IMR-90 (cell line): ENCODE results near the gene MYO1G. TPM values are rescaled to one million over a fixed set of nuclear protein-coding genes. Genes with fewer than 3 reads are reported as not detected.

Experiments
- ATAC-seq: fragments of 200-7000 bp; cut with Tn5 transposase; 2 replicates; pipeline ENCODE4 v1.9.1; 2020; ENCODE audit warnings: low read depth, mild to moderate bottlenecking, moderate library complexity
- BruUV-seq: library from RNA; stranded (reverse); fragments of 400-500 nt; replicated peaks from 2 replicates; lab custom pipeline; 2021; lab: Mats Ljungman, UMichigan
- CTCF ChIA-PET: fragments of 300-600 bp; formaldehyde crosslinking; extraction: SDS; loops from one replicate; lab custom pipeline; 2021; ENCODE audit warnings: antibody characterized with exemption; lab: Yijun Ruan, JAX
- POLR2A ChIA-PET: fragments of 300-600 bp; sonication (Branson Sonifier 250); formaldehyde crosslinking; loops from one replicate; lab custom pipeline; 2022; ENCODE audit warnings: antibody characterized with exemption; ENCODE audit not compliant: unreplicated experiment; lab: Charles Lee
- DNase-seq: peaks from one replicate; pipeline ENCODE4 v3.0.0; 2013
- H2AFZ ChIP-seq: replicated peaks from 2 replicates; pipeline ENCODE3; 2013; ENCODE audit warnings: low read length, mild to moderate bottlenecking; ENCODE audit not compliant: poor library complexity
- H2AK5ac ChIP-seq: 2 replicates; pipeline ENCODE4 v1.6.1; 2013; ENCODE audit warnings: low read depth, low read length, inconsistent platforms
- H2AK9ac ChIP-seq: replicated peaks from 2 replicates; pipeline ENCODE3; 2013; ENCODE audit warnings: mild to moderate bottlenecking, low read depth, low read length, moderate library complexity; ENCODE audit not compliant: poor library complexity
- H2BK120ac ChIP-seq: 2 replicates; pipeline ENCODE4 v1.6.1; 2013; ENCODE audit warnings: low read depth, low read length, inconsistent platforms
- H2BK15ac ChIP-seq: 3 replicates; pipeline ENCODE4 v1.6.1; 2013; ENCODE audit warnings: low read depth, low read length, inconsistent platforms
- H2BK20ac ChIP-seq: 2 replicates; pipeline ENCODE4 v1.6.1; 2013; ENCODE audit warnings: low read depth, mild to moderate bottlenecking, inconsistent platforms, low read length, moderate library complexity
- H2BK5ac ChIP-seq: 2 replicates; pipeline ENCODE4 v1.6.1; 2013; ENCODE audit warnings: mild to moderate bottlenecking, low read depth, low read length, inconsistent platforms; ENCODE audit not compliant: poor library complexity, severe bottlenecking
- H3K14ac ChIP-seq: replicated peaks from 2 replicates; pipeline ENCODE4 v1.6.1; 2013; ENCODE audit warnings: low read depth, low read length, inconsistent platforms
- H3K18ac ChIP-seq: 2 replicates; pipeline ENCODE4 v1.6.1; 2013; ENCODE audit warnings: low read depth, low read length, control low read depth
- H3K23ac ChIP-seq: 2 replicates; pipeline ENCODE4 v1.6.1; 2013; ENCODE audit warnings: low read depth, low read length, inconsistent platforms
- H3K27ac ChIP-seq: 2 replicates; pipeline ENCODE4 v1.5.1; 2013; ENCODE audit warnings: mild to moderate bottlenecking, control low read depth, low read length; ENCODE audit not compliant: insufficient read depth
- H3K27me3 ChIP-seq: 2 replicates; pipeline ENCODE4 v1.6.1; 2013; ENCODE audit warnings: low read length; ENCODE audit not compliant: control insufficient read depth, insufficient read depth
- H3K36me3 ChIP-seq: 2 replicates; pipeline ENCODE4 v1.6.1; 2013; ENCODE audit warnings: low read length, mixed read lengths; ENCODE audit not compliant: control insufficient read depth, insufficient read depth
- H3K4ac ChIP-seq: 2 replicates; pipeline ENCODE4 v1.6.1; 2013; ENCODE audit warnings: low read depth, low read length, inconsistent platforms
- H3K4me1 ChIP-seq: 2 replicates; pipeline ENCODE4 v1.6.1; 2013; ENCODE audit warnings: low read length, mixed read lengths; ENCODE audit not compliant: control insufficient read depth, insufficient read depth
- H3K4me2 ChIP-seq: 2 replicates; pipeline ENCODE4 v1.6.1; 2013; ENCODE audit warnings: low read depth, mild to moderate bottlenecking, control low read depth, low read length, moderate library complexity
- H3K4me3 ChIP-seq: 2 replicates; pipeline ENCODE4 v1.5.1; 2013; ENCODE audit warnings: low read depth, mild to moderate bottlenecking, control low read depth, low read length, moderate library complexity; ENCODE audit not compliant: insufficient read depth
- H3K56ac ChIP-seq: 2 replicates; pipeline ENCODE4 v1.6.1; 2013; ENCODE audit warnings: low read length, inconsistent platforms; ENCODE audit not compliant: insufficient read depth; ENCODE audit errors: extremely low read depth
- H3K79me1 ChIP-seq, 2 experiments: 2 replicates each; pipeline ENCODE4 v1.6.1; 2013; ENCODE audit warnings: low read length in 2 of 2, inconsistent platforms in 1 of 2, low read depth in 1 of 2
- H3K9ac ChIP-seq: 2 replicates; pipeline ENCODE4 v1.6.1; 2013; ENCODE audit warnings: low read depth, low read length, control low read depth
- H3K9me1 ChIP-seq: 2 replicates; pipeline ENCODE4 v1.6.1; 2013; ENCODE audit warnings: low read length, inconsistent platforms; ENCODE audit not compliant: insufficient read depth
- H3K9me3 ChIP-seq: 2 replicates; pipeline ENCODE4 v1.6.1; 2013; ENCODE audit warnings: low read length; ENCODE audit not compliant: control insufficient read depth, insufficient read depth
- H4K20me1 ChIP-seq: 2 replicates; pipeline ENCODE4 v1.6.1; 2013; ENCODE audit warnings: low read length, inconsistent platforms; ENCODE audit not compliant: insufficient read depth
- H4K5ac ChIP-seq: 2 replicates; pipeline ENCODE4 v1.6.1; 2013; ENCODE audit warnings: mild to moderate bottlenecking, low read depth, low read length, control low read depth
- H4K8ac ChIP-seq, 2 experiments: 2 replicates each; pipeline ENCODE4 v1.6.1; 2013; ENCODE audit warnings: low read depth in 2 of 2, low read length in 2 of 2, control low read depth in 1 of 2, inconsistent platforms in 1 of 2
- H4K91ac ChIP-seq: 2 replicates; pipeline ENCODE4 v1.6.1; 2013; ENCODE audit warnings: low read depth, low read length, inconsistent platforms; ENCODE audit not compliant: insufficient read depth
- FOS ChIP-seq: fragments of 150-350 bp; IDR thresholded peaks from 2 replicates; pipeline ENCODE4 v1.6.1; 2016; ENCODE audit warnings: low read depth, low read length
- MAZ ChIP-seq: IDR thresholded peaks from 2 replicates; pipeline ENCODE4 v1.6.1; 2012; ENCODE audit warnings: low read depth, mild to moderate bottlenecking, low read length, improper control_type of control experiment, moderate library complexity, borderline replicate concordance
- NFE2L2 ChIP-seq: fragments of 150-350 bp; IDR thresholded peaks from 2 replicates; pipeline ENCODE4 v1.6.1; 2016; ENCODE audit warnings: low read depth, mild to moderate bottlenecking, low read length
- RCOR1 ChIP-seq: IDR thresholded peaks from 2 replicates; pipeline ENCODE4 v1.6.1; 2012; ENCODE audit warnings: mild to moderate bottlenecking, low read length, improper control_type of control experiment; ENCODE audit not compliant: insufficient replicate concordance
- WGBS, 2 experiments: methylation state at CpG; one replicate each; pipeline versions ENCODE4 v1.1.5 to v1.1.7; 2013; ENCODE audit warnings: missing lambda C conversion rate in 2 of 2; ENCODE audit not compliant: insufficient read length in 1 of 2; ENCODE audit errors: extremely low coverage in 2 of 2; 5-methylcytosine and 5-hydroxymethylcytosine counted together
- dilution Hi-C: fragments of 300-500 bp; cut with HindIII; formaldehyde crosslinking; loops from one replicate; pipeline ENCODE4 v1.14.3; 2018; ENCODE audit warnings: low sequenced_read_pairs; ENCODE audit not compliant: unreplicated experiment
- in situ Hi-C: fragments of 300-500 bp; cut with MboI; formaldehyde crosslinking; loops from 3 replicates; pipeline ENCODE4 v1.14.3; 2019; ENCODE audit warnings: low sequenced_read_pairs, inconsistent platforms, mixed read lengths
- intact Hi-C: fragments of 100-400 bp; cut with micrococcal nuclease; formaldehyde crosslinking; loops from 2 replicates; pipeline ENCODE4 v1.10.0; 2022
- polyA plus RNA-seq, 3 experiments: library from polyadenylated mRNA; depleted of rRNA; stranded (reverse); fragments of >200 nt; gene quantifications; 2 replicates each; pipeline ENCODE4 v1.2.3, GENCODE V29; 2012; ENCODE audit warnings: low replicate concordance in 1 of 3
- total RNA-seq: library from RNA; depleted of rRNA; stranded (reverse); fragments of >200 nt; gene quantifications from 2 replicates; pipeline ENCODE4 v1.2.3, GENCODE V29; 2012

The MYO1G gene
- total and polyA plus RNA-seq, 2 of the 4 experiments (the other 2 are of a cell fraction), result under 0.01 to 0.02 TPM

GRCh38 chr7:44983742-44984477 is 5.1 kb upstream of the MYO1G start:
- H4K8ac ChIP-seq, result no peak overlapping the region
- H3K4me2 ChIP-seq, result no peak overlapping the region
- ATAC-seq (no peak), DNase-seq (no peak)
- H2AFZ ChIP-seq, result no peak overlapping the region
- no TSS peak for BruUV-seq
- no peak overlapping the region for H3K18ac ChIP-seq
- peaks cover 12% of the 10 kb centered on the region; the same call in 1 of the 2 replicates for H3K9me1 ChIP-seq
- H2AK9ac ChIP-seq, result no peak overlapping the region
- H4K20me1 ChIP-seq, result peaks cover 27% of the 10 kb centered on the region
- no peaks in the 10 kb centered on the region for H3K27me3 ChIP-seq
- no peak overlapping the region for H3K56ac ChIP-seq
- no peak overlapping the region for H3K14ac ChIP-seq
- H2BK120ac ChIP-seq, result no peak overlapping the region
- H3K9me3 ChIP-seq, result no peaks in the 10 kb centered on the region
- H3K36me3 ChIP-seq, result peaks cover 29% of the 10 kb centered on the region
- in situ Hi-C loops (no loop called here), dilution Hi-C loops (no loop called here), intact Hi-C loops (no loop called here)
- no peak overlapping the region for H2BK15ac ChIP-seq
- H3K23ac ChIP-seq, result no peak overlapping the region
- H3K4ac ChIP-seq, result no peak overlapping the region
- CTCF ChIA-PET, result no interaction called here
- H2AK5ac ChIP-seq, result no peak overlapping the region
- H4K91ac ChIP-seq, result no peak overlapping the region
- H3K27ac ChIP-seq, result no peak overlapping the region
- H2BK20ac ChIP-seq, result no peak overlapping the region
- WGBS, 2 experiments, result 80% methylated on average over 1 of the region's 6 CpGs; no CpG with 5 or more reads in 1 of the 2 experiments
- no peak overlapping the region for H3K9ac ChIP-seq
- H4K5ac ChIP-seq, result no peak overlapping the region
- no peak overlapping the region for H2BK5ac ChIP-seq
- H3K79me1 ChIP-seq, result peaks cover 18 to 45% of the 10 kb centered on the region in 2 experiments
- TF ChIP-seq FOS (no peak), NFE2L2 (no peak), MAZ (no peak), RCOR1 (no peak)
- H3K4me3 ChIP-seq, result no peak overlapping the region
- POLR2A ChIA-PET, result no interaction called here
- H3K4me1 ChIP-seq, result peaks cover 13% of the 10 kb centered on the region
